Osteocyte (in vitro differentiated cells): ENCODE measurements around the gene HINT3. TPM values are rescaled to one million over a fixed set of nuclear protein-coding genes. Genes with fewer than 3 reads are reported as not detected.

Experiments used
- DNase-seq: peaks from one replicate; pipeline ENCODE4 v3.0.0; 2021; ENCODE audit warnings: mixed read lengths; ENCODE audit not compliant: unreplicated experiment; ENCODE audit errors: extremely low spot score
- H3K27ac Mint-ChIP-seq: one replicate; pipeline ENCODE4 v1.8.0; 2021; ENCODE audit warnings: mild to moderate bottlenecking, mixed read lengths; ENCODE audit not compliant: unreplicated experiment
- H3K27me3 Mint-ChIP-seq: one replicate; pipeline ENCODE4 v1.8.0; 2021; ENCODE audit warnings: mixed read lengths; ENCODE audit not compliant: unreplicated experiment
- H3K36me3 Mint-ChIP-seq: one replicate; pipeline ENCODE4 v1.8.0; 2021; ENCODE audit warnings: mixed read lengths; ENCODE audit not compliant: unreplicated experiment
- H3K4me1 Mint-ChIP-seq: one replicate; pipeline ENCODE4 v1.8.0; 2021; ENCODE audit warnings: mixed read lengths; ENCODE audit not compliant: unreplicated experiment
- H3K4me3 Mint-ChIP-seq: one replicate; pipeline ENCODE4 v1.8.0; 2021; ENCODE audit warnings: mild to moderate bottlenecking, moderate library complexity, mixed read lengths; ENCODE audit not compliant: unreplicated experiment
- H3K9me3 Mint-ChIP-seq: one replicate; pipeline ENCODE4 v1.8.0; 2021; ENCODE audit warnings: mixed read lengths; ENCODE audit not compliant: unreplicated experiment
- CTCF ChIP-seq: fragments of 200-600 bp; sonication (generic); IDR thresholded peaks from 2 replicates; pipeline ENCODE4 v1.5.0; 2021; ENCODE audit warnings: antibody characterized with exemption, mild to moderate bottlenecking, moderate library complexity
- total RNA-seq: library from RNA; stranded (reverse); gene quantifications from 2 replicates; pipeline ENCODE4 v1.2.1, GENCODE V29; 2021

The HINT3 gene
- total RNA-seq, 1 donor from 2014 or later = 15.0 TPM

DNA sequence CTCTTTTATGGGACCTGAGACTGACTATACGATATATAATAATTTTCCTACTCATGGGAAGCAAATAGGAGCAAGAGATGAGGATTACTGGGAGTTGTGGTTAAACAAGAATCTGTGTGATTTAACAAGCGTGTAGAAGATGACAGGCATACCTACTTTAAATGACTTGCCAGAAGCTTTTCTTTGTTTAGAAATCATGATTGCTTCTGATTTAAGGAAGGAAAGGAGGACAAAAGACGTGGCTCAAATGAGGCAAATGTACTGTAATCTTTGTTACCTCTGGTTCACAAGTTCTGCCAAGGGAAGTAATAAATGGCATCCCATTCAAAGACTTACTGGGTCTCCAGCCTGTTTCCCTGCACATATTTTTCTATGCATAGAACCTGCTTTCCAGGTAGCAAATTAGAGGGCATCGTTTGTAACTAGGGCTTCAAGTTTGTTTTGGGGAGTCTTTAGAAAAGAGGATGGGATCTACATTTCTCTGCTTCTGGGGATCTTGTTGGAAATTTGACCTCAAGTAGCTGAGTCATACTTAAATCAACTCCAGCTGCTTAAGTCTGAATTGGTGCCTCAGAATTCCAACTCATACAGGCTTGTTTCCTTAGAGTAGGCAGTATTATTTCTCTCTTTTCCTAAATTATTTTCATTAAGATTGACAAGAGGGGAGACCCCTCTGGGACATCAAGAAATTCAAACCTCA, 26.8 kb downstream of the HINT3 start:
- Mint-ChIP-seq H3K27ac (no peak overlapping the region), H3K27me3 (no peaks in the 10 kb centered on the region), H3K9me3 (no peaks in the 10 kb centered on the region), H3K4me1 (peaks cover 3% of the 10 kb centered on the region), H3K4me3 (no peak overlapping the region), H3K36me3 (peaks cover 5% of the 10 kb centered on the region)
- no peak for DNase-seq
- TF ChIP-seq CTCF = no peak

- Mint-ChIP-seq H3K36me3 (peaks cover 1% of the 10 kb centered on the region), H3K4me1 (peaks cover 6% of the 10 kb centered on the region), H3K9me3 (no peaks in the 10 kb centered on the region), H3K4me3 (no peak overlapping the region), H3K27ac (peak overlapping the region; percentile 66), H3K27me3 (no peaks in the 10 kb centered on the region)
- DNase-seq = no peak
- no peak for TF ChIP-seq CTCF
These were observed 27.7 kb downstream of the HINT3 start for GRCh38 chr6:125984311-125984710.

DNA sequence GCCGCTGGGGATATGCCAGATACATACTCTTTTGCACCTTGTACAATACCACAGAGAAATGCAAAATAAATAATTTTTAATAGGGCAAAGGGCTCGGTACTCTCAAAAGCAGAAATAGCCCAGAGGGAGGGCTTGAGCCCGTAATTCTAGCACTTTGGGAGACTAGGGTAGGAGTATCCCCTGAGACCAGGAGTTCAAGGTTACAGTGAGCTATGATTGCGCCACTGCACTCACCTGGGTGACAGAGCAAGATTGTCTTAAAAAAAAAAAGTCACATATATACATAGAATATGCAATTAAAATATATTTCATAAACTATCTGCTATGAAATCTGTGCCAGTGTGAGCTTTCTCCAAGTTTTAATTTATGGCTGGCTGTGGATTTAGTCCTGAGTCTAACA, 29.0 kb downstream of the HINT3 start:
- no peak overlapping the region for H3K27ac Mint-ChIP-seq
- no peak for DNase-seq
- no peaks in the 10 kb centered on the region for H3K36me3 Mint-ChIP-seq
- H3K4me1 Mint-ChIP-seq = peaks cover 13% of the 10 kb centered on the region
- no peaks in the 10 kb centered on the region for H3K9me3 Mint-ChIP-seq
- H3K27me3 Mint-ChIP-seq = no peaks in the 10 kb centered on the region
- no peak for TF ChIP-seq CTCF
- H3K4me3 Mint-ChIP-seq = peak overlapping the region; percentile 26

GRCh38 chr6:125985979-125986300, 29.4 kb downstream of the HINT3 start:
- H3K36me3 Mint-ChIP-seq = no peaks in the 10 kb centered on the region
- H3K9me3 Mint-ChIP-seq = no peaks in the 10 kb centered on the region
- H3K27ac Mint-ChIP-seq = no peak overlapping the region

More at GRCh38 chr6:125985979-125986300, 29.4 kb downstream of the HINT3 start:
- Mint-ChIP-seq H3K4me1 (peaks cover 13% of the 10 kb centered on the region), H3K27me3 (no peaks in the 10 kb centered on the region), H3K4me3 (no peak overlapping the region)
- no peak for DNase-seq
- TF ChIP-seq CTCF = no peak
